Measurements from ENCODE around the gene TTF1.

GRCh38 chr9:132447346-132447745, 40.7 kb upstream of the TTF1 start:
- TF ChIP-seq LEF1 (IDR thresholded peaks at IDR 0.05; ENCODE audit: borderline replicate concordance), result no peak
- no peak for TF ChIP-seq FOXM1 (IDR thresholded peaks at IDR 0.05; ENCODE audit: borderline replicate concordance)
- TF ChIP-seq L3MBTL2 (conservative IDR thresholded peaks at IDR 0.05), result no peak
- TF ChIP-seq HDGF (IDR thresholded peaks at IDR 0.05; ENCODE audit: borderline replicate concordance), result no peak
- no peak for TF ChIP-seq BHLHE40 (IDR thresholded peaks at IDR 0.05; ENCODE audit: borderline replicate concordance)
- TF ChIP-seq NFRKB (IDR thresholded peaks at IDR 0.05), result no peak
- TF ChIP-seq CTBP1 (IDR thresholded peaks at IDR 0.05; ENCODE audit: borderline replicate concordance), result no peak
- no peak for TF ChIP-seq FOXA1 (IDR thresholded peaks at IDR 0.05)
- TF ChIP-seq ELF4 (IDR thresholded peaks at IDR 0.05), result no peak
- TF ChIP-seq ZNF384 (IDR thresholded peaks at IDR 0.05), result no peak
- TF ChIP-seq SP1 (IDR thresholded peaks at IDR 0.05), result no peak
- no peak for TF ChIP-seq PKNOX1 (IDR thresholded peaks at IDR 0.05)
- no peak for TF ChIP-seq FOXK2 (IDR thresholded peaks at IDR 0.05)

All from HEK293T (cell line).